ENCODE measurements around the gene NCKAP5.
A peak's percentile ranks its signal among the peaks of the same experiment; 100 is the strongest.

NCKAP5 gene

GRCh38 chr2:133138693-133139092 lies 429.6 kb downstream of the NCKAP5 start:
- Histone ChIP-seq H3K4ac (ENCODE audit: low read depth, low read length) (no peak overlapping the region), H3K36me3 (ENCODE audit: control insufficient read depth, insufficient read depth, low read length) (no peaks in the 10 kb centered on the region), H3K9ac (ENCODE audit: low read length) (no peak overlapping the region), H2AK5ac (ENCODE audit: low read length) (no peak overlapping the region), H3K27ac (ENCODE audit: low read depth, low read length) (no peak overlapping the region), H3K79me2 (ENCODE audit: control insufficient read depth, insufficient read depth, low read length) (no peaks in the 10 kb centered on the region), H2BK120ac (ENCODE audit: low read depth, low read length) (no peak overlapping the region), H4K8ac (ENCODE audit: low read depth, low read length) (no peak overlapping the region), H3K56ac (ENCODE audit: low read length) (no peak overlapping the region), H3K4me3 (ENCODE audit: low read length) (no peak overlapping the region), H3K18ac (ENCODE audit: low read length) (no peak overlapping the region), H3K79me1 (ENCODE audit: low read length) (no peaks in the 10 kb centered on the region), H3K4me2 (ENCODE audit: low read length) (no peak overlapping the region), H3K4me1 (ENCODE audit: control insufficient read depth, low read depth, low read length) (no peaks in the 10 kb centered on the region), H2BK15ac (replicated peaks; ENCODE audit: low read depth) (no peak overlapping the region), H4K5ac (ENCODE audit: low read length) (no peak overlapping the region), H3K27me3 (ENCODE audit: insufficient read depth, low read length, poor library complexity) (no peaks in the 10 kb centered on the region), H3K23ac (ENCODE audit: low read length) (no peak overlapping the region), H2BK5ac (ENCODE audit: low read length) (no peak overlapping the region)
- DNase-seq, result peak; percentile 3
- WGBS (ENCODE audit: extremely low coverage, insufficient coverage, low lambda C conversion rate), result no CpG with 5 or more reads among the region's 4 CpGs

GRCh38 chr2:133135035-133135654 lies 433.1 kb downstream of the NCKAP5 start:
- Histone ChIP-seq H3K36me3 (ENCODE audit: control insufficient read depth, insufficient read depth, low read length) (no peaks in the 10 kb centered on the region), H3K4me1 (ENCODE audit: control insufficient read depth, low read depth, low read length) (no peaks in the 10 kb centered on the region), H3K79me1 (ENCODE audit: low read length) (no peaks in the 10 kb centered on the region), H2BK15ac (replicated peaks; ENCODE audit: low read depth) (no peak overlapping the region), H3K9ac (ENCODE audit: low read length) (no peak overlapping the region), H3K23ac (ENCODE audit: low read length) (no peak overlapping the region), H3K27me3 (ENCODE audit: insufficient read depth, low read length, poor library complexity) (no peaks in the 10 kb centered on the region), H2AK5ac (ENCODE audit: low read length) (no peak overlapping the region), H3K27ac (ENCODE audit: low read depth, low read length) (no peak overlapping the region), H3K18ac (ENCODE audit: low read length) (no peak overlapping the region), H4K8ac (ENCODE audit: low read depth, low read length) (no peak overlapping the region), H2BK5ac (ENCODE audit: low read length) (no peak overlapping the region), H4K5ac (ENCODE audit: low read length) (no peak overlapping the region), H3K56ac (ENCODE audit: low read length) (no peak overlapping the region), H3K79me2 (ENCODE audit: control insufficient read depth, insufficient read depth, low read length) (no peaks in the 10 kb centered on the region), H2BK120ac (ENCODE audit: low read depth, low read length) (no peak overlapping the region), H3K4ac (ENCODE audit: low read depth, low read length) (no peak overlapping the region), H3K4me2 (ENCODE audit: low read length) (no peak overlapping the region), H3K4me3 (ENCODE audit: low read length) (no peak overlapping the region)
- no CpG with 5 or more reads among the region's 10 CpGs for WGBS (ENCODE audit: extremely low coverage, insufficient coverage, low lambda C conversion rate)
- DNase-seq, result no peak

GRCh38 chr2:133130548-133131246 lies 437.6 kb downstream of the NCKAP5 start:
- H3K56ac ChIP-seq (ENCODE audit: low read length), result no peak overlapping the region
- H3K79me1 ChIP-seq (ENCODE audit: low read length), result no peaks in the 10 kb centered on the region
- H2BK5ac ChIP-seq (ENCODE audit: low read length), result no peak overlapping the region
- no peaks in the 10 kb centered on the region for H3K27me3 ChIP-seq (ENCODE audit: insufficient read depth, low read length, poor library complexity)
- H2BK15ac ChIP-seq (replicated peaks; ENCODE audit: low read depth), result no peak overlapping the region
- no peak overlapping the region for H3K4me3 ChIP-seq (ENCODE audit: low read length)
- H3K9ac ChIP-seq (ENCODE audit: low read length), result no peak overlapping the region
- no peak overlapping the region for H2AK5ac ChIP-seq (ENCODE audit: low read length)
- no peak overlapping the region for H3K4ac ChIP-seq (ENCODE audit: low read depth, low read length)
- H2BK120ac ChIP-seq (ENCODE audit: low read depth, low read length), result no peak overlapping the region
- H4K5ac ChIP-seq (ENCODE audit: low read length), result no peak overlapping the region
- WGBS (ENCODE audit: extremely low coverage, insufficient coverage, low lambda C conversion rate), result no CpG with 5 or more reads among the region's 3 CpGs
- DNase-seq, result no peak
- no peak overlapping the region for H3K4me2 ChIP-seq (ENCODE audit: low read length)
- H3K36me3 ChIP-seq (ENCODE audit: control insufficient read depth, insufficient read depth, low read length), result no peaks in the 10 kb centered on the region
- no peaks in the 10 kb centered on the region for H3K4me1 ChIP-seq (ENCODE audit: control insufficient read depth, low read depth, low read length)
- no peak overlapping the region for H3K23ac ChIP-seq (ENCODE audit: low read length)
- no peak overlapping the region for H4K8ac ChIP-seq (ENCODE audit: low read depth, low read length)
- no peak overlapping the region for H3K27ac ChIP-seq (ENCODE audit: low read depth, low read length)
- no peaks in the 10 kb centered on the region for H3K79me2 ChIP-seq (ENCODE audit: control insufficient read depth, insufficient read depth, low read length)
- H3K18ac ChIP-seq (ENCODE audit: low read length), result no peak overlapping the region

GRCh38 chr2:133124446-133124845 lies 443.8 kb downstream of the NCKAP5 start:
- Histone ChIP-seq H3K79me1 (ENCODE audit: low read length) (no peaks in the 10 kb centered on the region), H3K27ac (ENCODE audit: low read depth, low read length) (no peak overlapping the region), H2BK5ac (ENCODE audit: low read length) (no peak overlapping the region), H3K4me2 (ENCODE audit: low read length) (no peak overlapping the region), H4K8ac (ENCODE audit: low read depth, low read length) (no peak overlapping the region), H3K9ac (ENCODE audit: low read length) (no peak overlapping the region), H3K79me2 (ENCODE audit: control insufficient read depth, insufficient read depth, low read length) (no peaks in the 10 kb centered on the region), H3K4me1 (ENCODE audit: control insufficient read depth, low read depth, low read length) (no peaks in the 10 kb centered on the region), H3K4ac (ENCODE audit: low read depth, low read length) (no peak overlapping the region), H2BK15ac (replicated peaks; ENCODE audit: low read depth) (no peak overlapping the region), H2BK120ac (ENCODE audit: low read depth, low read length) (no peak overlapping the region), H3K27me3 (ENCODE audit: insufficient read depth, low read length, poor library complexity) (no peaks in the 10 kb centered on the region), H3K4me3 (ENCODE audit: low read length) (no peak overlapping the region), H3K18ac (ENCODE audit: low read length) (no peak overlapping the region), H3K56ac (ENCODE audit: low read length) (no peak overlapping the region), H3K23ac (ENCODE audit: low read length) (no peak overlapping the region), H2AK5ac (ENCODE audit: low read length) (no peak overlapping the region), H4K5ac (ENCODE audit: low read length) (no peak overlapping the region), H3K36me3 (ENCODE audit: control insufficient read depth, insufficient read depth, low read length) (no peaks in the 10 kb centered on the region)
- no peak for DNase-seq
- no CpG with 5 or more reads among the region's 5 CpGs for WGBS (ENCODE audit: extremely low coverage, insufficient coverage, low lambda C conversion rate)

GRCh38 chr2:133123904-133124303 lies 444.4 kb downstream of the NCKAP5 start:
- Histone ChIP-seq H3K4me3 (ENCODE audit: low read length) (no peak overlapping the region), H3K18ac (ENCODE audit: low read length) (no peak overlapping the region), H4K5ac (ENCODE audit: low read length) (no peak overlapping the region), H3K23ac (ENCODE audit: low read length) (no peak overlapping the region), H3K56ac (ENCODE audit: low read length) (no peak overlapping the region), H3K27me3 (ENCODE audit: insufficient read depth, low read length, poor library complexity) (no peaks in the 10 kb centered on the region), H3K4me1 (ENCODE audit: control insufficient read depth, low read depth, low read length) (no peaks in the 10 kb centered on the region), H2AK5ac (ENCODE audit: low read length) (no peak overlapping the region), H3K9ac (ENCODE audit: low read length) (no peak overlapping the region), H3K4ac (ENCODE audit: low read depth, low read length) (no peak overlapping the region), H3K79me2 (ENCODE audit: control insufficient read depth, insufficient read depth, low read length) (no peaks in the 10 kb centered on the region), H2BK5ac (ENCODE audit: low read length) (no peak overlapping the region), H3K27ac (ENCODE audit: low read depth, low read length) (no peak overlapping the region), H3K4me2 (ENCODE audit: low read length) (no peak overlapping the region), H4K8ac (ENCODE audit: low read depth, low read length) (no peak overlapping the region), H2BK120ac (ENCODE audit: low read depth, low read length) (no peak overlapping the region), H3K79me1 (ENCODE audit: low read length) (no peaks in the 10 kb centered on the region), H2BK15ac (replicated peaks; ENCODE audit: low read depth) (no peak overlapping the region), H3K36me3 (ENCODE audit: control insufficient read depth, insufficient read depth, low read length) (no peaks in the 10 kb centered on the region)
- no peak for DNase-seq
- WGBS (ENCODE audit: extremely low coverage, insufficient coverage, low lambda C conversion rate), result no CpG with 5 or more reads among the region's 5 CpGs

- Histone ChIP-seq H2AK5ac (ENCODE audit: low read length) (no peak overlapping the region), H4K8ac (ENCODE audit: low read depth, low read length) (no peak overlapping the region), H3K27me3 (ENCODE audit: insufficient read depth, low read length, poor library complexity) (no peaks in the 10 kb centered on the region), H3K9ac (ENCODE audit: low read length) (no peak overlapping the region), H3K79me1 (ENCODE audit: low read length) (no peaks in the 10 kb centered on the region), H3K36me3 (ENCODE audit: control insufficient read depth, insufficient read depth, low read length) (no peaks in the 10 kb centered on the region), H3K79me2 (ENCODE audit: control insufficient read depth, insufficient read depth, low read length) (no peaks in the 10 kb centered on the region), H3K56ac (ENCODE audit: low read length) (no peak overlapping the region), H2BK5ac (ENCODE audit: low read length) (no peak overlapping the region), H3K4me1 (ENCODE audit: control insufficient read depth, low read depth, low read length) (no peaks in the 10 kb centered on the region), H3K27ac (ENCODE audit: low read depth, low read length) (no peak overlapping the region), H2BK15ac (replicated peaks; ENCODE audit: low read depth) (no peak overlapping the region), H4K5ac (ENCODE audit: low read length) (no peak overlapping the region), H2BK120ac (ENCODE audit: low read depth, low read length) (no peak overlapping the region), H3K4ac (ENCODE audit: low read depth, low read length) (no peak overlapping the region), H3K18ac (ENCODE audit: low read length) (no peak overlapping the region), H3K4me2 (ENCODE audit: low read length) (no peak overlapping the region), H3K4me3 (ENCODE audit: low read length) (no peak overlapping the region), H3K23ac (ENCODE audit: low read length) (no peak overlapping the region)
- no peak for DNase-seq
- no CpG with 5 or more reads among the region's 1 CpG for WGBS (ENCODE audit: extremely low coverage, insufficient coverage, low lambda C conversion rate)
Observed at GRCh38 chr2:133123393-133123792, 444.9 kb downstream of the NCKAP5 start.
